ENCODE results near the gene MBNL2. TPM values are rescaled to one million over a fixed set of nuclear protein-coding genes. Genes with fewer than 3 reads are reported as not detected.

Gene MBNL2
- total RNA-seq, 2 experiments from 2014 or later, result 2.7 to 7.4 TPM

GRCh38 chr13:97434397-97435201 lies 212.5 kb downstream of the MBNL2 start:
- ChIA-PET POLR2A (interaction anchor here (0.6 to 0.7 kb wide), 3 partner anchors 25 to 1734 kb away, joined by 3 to 4 read pairs (median 4); no protein-coding TSS in a partner anchor), CTCF (ENCODE audit: unreplicated experiment) (no interaction called here)
- Histone ChIP-seq H3K4me2 (ENCODE audit: low read length) (peak overlapping the region; percentile 96), H3K9me2 (ENCODE audit: insufficient read depth, low read length) (no peaks in the 10 kb centered on the region), H2AFZ (ENCODE audit: low read length) (peak overlapping the region; percentile 41), H3K27ac (ENCODE audit: low read depth, low read length, poor library complexity, severe bottlenecking) (peak overlapping the region; percentile 30), H4K20me1 (ENCODE audit: insufficient read depth, low read length) (no peaks in the 10 kb centered on the region), H3K4me1 (ENCODE audit: insufficient read depth, low read length, poor library complexity, severe bottlenecking) (peaks cover 20% of the 10 kb centered on the region), H3K36me3 (ENCODE audit: insufficient read depth, low read length) (no peaks in the 10 kb centered on the region), H3K79me2 (ENCODE audit: insufficient read depth, low read depth, low read length) (peaks cover 28% of the 10 kb centered on the region; the same call in 1 of the 2 replicates), H3K4me3 (ENCODE audit: low read depth, low read length, poor library complexity, severe bottlenecking) (peak overlapping the region; percentile 79), H3K9me3 (ENCODE audit: low read length) (no peaks in the 10 kb centered on the region)
- peak; percentile 26 for DNase-seq (ENCODE audit: low spot score)
- BruUV-seq (replicated peaks), result no TSS peak
- no peak for TF ChIP-seq EZH2phosphoT487 (IDR thresholded peaks at IDR 0.05; ENCODE audit: borderline replicate concordance, low read depth, low read length)
- no peak for TF ChIP-seq CTCF (conservative IDR thresholded peaks at IDR 0.05; ENCODE audit: low read length)
- intact Hi-C loops (cut with micrococcal nuclease; ENCODE audit: unreplicated experiment), result loop anchor here (10.0 kb wide), 2 partner anchors 520 to 1140 kb away; partner anchors contain the start of genes IPO5 and STK24

GRCh38 chr13:97435323-97435722 lies 213.2 kb downstream of the MBNL2 start:
- Histone ChIP-seq H3K9me3 (ENCODE audit: low read length) (no peaks in the 10 kb centered on the region), H3K4me2 (ENCODE audit: low read length) (peak overlapping the region; percentile 96), H2AFZ (ENCODE audit: low read length) (no peak overlapping the region), H3K9me2 (ENCODE audit: insufficient read depth, low read length) (no peaks in the 10 kb centered on the region), H3K27ac (ENCODE audit: low read depth, low read length, poor library complexity, severe bottlenecking) (no peak overlapping the region), H3K4me1 (ENCODE audit: insufficient read depth, low read length, poor library complexity, severe bottlenecking) (peaks cover 20% of the 10 kb centered on the region), H3K79me2 (ENCODE audit: insufficient read depth, low read depth, low read length) (peaks cover 28% of the 10 kb centered on the region; the same call in 1 of the 2 replicates), H4K20me1 (ENCODE audit: insufficient read depth, low read length) (no peaks in the 10 kb centered on the region), H3K4me3 (ENCODE audit: low read depth, low read length, poor library complexity, severe bottlenecking) (peak overlapping the region; percentile 79), H3K36me3 (ENCODE audit: insufficient read depth, low read length) (no peaks in the 10 kb centered on the region)
- POLR2A ChIA-PET, result interaction anchor here (0.6 to 0.7 kb wide), 5 partner anchors 26 to 1734 kb away, joined by 3 to 6 read pairs (median 4); no protein-coding TSS in a partner anchor
- intact Hi-C loops (cut with micrococcal nuclease; ENCODE audit: unreplicated experiment), result loop anchor here (10.0 kb wide), 2 partner anchors 519 to 1139 kb away; partner anchors contain the start of genes IPO5 and STK24
- DNase-seq (ENCODE audit: low spot score), result no peak
- no peak for TF ChIP-seq EZH2phosphoT487 (IDR thresholded peaks at IDR 0.05; ENCODE audit: borderline replicate concordance, low read depth, low read length)
- TF ChIP-seq CTCF (conservative IDR thresholded peaks at IDR 0.05; ENCODE audit: low read length), result no peak
- no TSS peak for BruUV-seq (replicated peaks)
- CTCF ChIA-PET (ENCODE audit: unreplicated experiment), result no interaction called here

Data from OCI-LY7 (cell line).